A172 (cell line): ENCODE results near the gene G6PC3. TPM values are rescaled to one million over a fixed set of nuclear protein-coding genes. Genes with fewer than 3 reads are reported as not detected.
"Not testable (repeated sequence)": the region's sequence is repeated elsewhere in the genome, so short reads cannot be mapped to it uniquely, and the experiment has no call there.

ENCODE experiments used
- DNase-seq: peaks from one replicate; pipeline ENCODE4 v3.0.0-alpha.2; 2015; ENCODE audit warnings: low spot score
- total RNA-seq: library from RNA; depleted of rRNA; stranded (reverse); fragments of >200 nt; shearing (Covaris generic); gene quantifications from 2 replicates; pipeline ENCODE4 v1.2.3, GENCODE V29; 2014

Gene G6PC3
- total RNA-seq, 1 experiment from 2014 or later: 89.1 TPM

- DNase-seq: peak; percentile 74
These were observed 11.9 kb downstream of the G6PC3 start for GRCh38 chr17:44082256-44082927.

- DNase-seq: peak; percentile 50
These were observed 12.8 kb downstream of the G6PC3 start for GRCh38 chr17:44083250-44083849.

GRCh38 chr17:44084131-44084538 is 13.6 kb downstream of the G6PC3 start:
- DNase-seq: peak; percentile 35

- no peak for DNase-seq
These were observed 14.4 kb downstream of the G6PC3 start for GRCh38 chr17:44084921-44085320.

- no peak for DNase-seq
These were observed 15.4 kb downstream of the G6PC3 start for GRCh38 chr17:44085908-44086307.

- peak; percentile 89 for DNase-seq
These were observed 16.1 kb downstream of the G6PC3 start for GRCh38 chr17:44086364-44087311.

GRCh38 chr17:44087319-44087718 is 16.8 kb downstream of the G6PC3 start:
- no peak for DNase-seq

GRCh38 chr17:44088254-44088653 is 17.7 kb downstream of the G6PC3 start:
- DNase-seq: no peak

GRCh38 chr17:44091200-44091997 is 20.9 kb downstream of the G6PC3 start:
- DNase-seq: no peak

- DNase-seq: no peak
These were observed 21.5 kb downstream of the G6PC3 start for GRCh38 chr17:44092051-44092450.

GRCh38 chr17:44093231-44093900 is 22.8 kb downstream of the G6PC3 start:
- DNase-seq: no peak

- no peak for DNase-seq
These were observed 24.3 kb downstream of the G6PC3 start for GRCh38 chr17:44094701-44095387.

GRCh38 chr17:44095388-44095646 is 24.8 kb downstream of the G6PC3 start:
- no peak for DNase-seq

- peak; percentile 98 for DNase-seq
These were observed 25.3 kb downstream of the G6PC3 start for GRCh38 chr17:44095647-44096496.

GRCh38 chr17:44097110-44097958 is 26.8 kb downstream of the G6PC3 start:
- DNase-seq: peak; percentile 88

GRCh38 chr17:44101858-44102257 is 31.3 kb downstream of the G6PC3 start:
- DNase-seq: not testable (repeated sequence)

- DNase-seq: no peak
These were observed 32.5 kb downstream of the G6PC3 start for GRCh38 chr17:44102849-44103622.

GRCh38 chr17:44105483-44105882 is 34.9 kb downstream of the G6PC3 start:
- no peak for DNase-seq
